Nephron (organoid): ENCODE data around the gene MPST.

Source experiments
- H3K27ac Mint-ChIP-seq, 3 experiments: 2 replicates each; pipeline ENCODE4 v1.8.0; 2020; ENCODE audit warnings: mixed read lengths in 3 of 3, mild to moderate bottlenecking in 2 of 3, moderate library complexity in 1 of 3
- H3K27me3 Mint-ChIP-seq: 2 replicates; pipeline ENCODE4 v1.8.0; 2021; ENCODE audit warnings: low read depth, mild to moderate bottlenecking, moderate library complexity, mixed read lengths
- H3K36me3 Mint-ChIP-seq: 2 replicates; pipeline ENCODE4 v1.8.0; 2020; ENCODE audit warnings: low read depth, mixed read lengths
- H3K4me1 Mint-ChIP-seq: 2 replicates; pipeline ENCODE4 v1.8.0; 2020; ENCODE audit warnings: mixed read lengths
- H3K4me3 Mint-ChIP-seq, 3 experiments: 2 replicates each; pipeline ENCODE4 v1.8.0; 2020; ENCODE audit warnings: mild to moderate bottlenecking in 3 of 3, mixed read lengths in 3 of 3, moderate library complexity in 2 of 3
- H3K9me3 Mint-ChIP-seq: 2 replicates; pipeline ENCODE4 v1.8.0; 2020; ENCODE audit warnings: mixed read lengths
- TF ChIP-seq, protein P1 (sequence below), 3 experiments: fragments of 200-600 bp; sonication (generic); IDR thresholded peaks; one replicate each; pipeline ENCODE4 v1.5.0; 2021; ENCODE audit warnings: antibody characterized with exemption in 3 of 3; ENCODE audit not compliant: unreplicated experiment in 3 of 3

The MPST gene

DNA sequence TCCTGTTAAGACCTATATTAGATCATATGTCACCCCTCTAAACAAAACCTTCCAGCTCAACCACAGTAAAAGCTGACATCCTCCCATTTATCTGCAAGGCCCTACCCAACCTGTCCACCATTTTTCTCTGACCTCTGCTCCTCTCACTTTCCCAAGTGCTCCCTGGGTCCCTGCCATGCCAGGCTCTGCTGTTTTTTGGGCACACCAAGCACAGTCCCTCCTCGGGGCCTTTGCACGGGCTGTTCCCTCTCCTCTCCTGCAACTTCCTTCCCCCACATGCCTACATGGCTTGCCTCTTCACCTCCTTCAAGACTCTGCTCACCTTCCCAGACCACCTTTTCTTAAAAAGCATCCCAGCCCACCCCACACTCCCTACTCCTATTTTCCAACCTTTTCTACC is 10.1 kb upstream of the MPST start:
- H3K27me3 Mint-ChIP-seq, result no peaks in the 10 kb centered on the region
- H3K27ac Mint-ChIP-seq, result no peak overlapping the region
- H3K4me1 Mint-ChIP-seq, result no peaks in the 10 kb centered on the region
- TF ChIP-seq, protein P1, sequence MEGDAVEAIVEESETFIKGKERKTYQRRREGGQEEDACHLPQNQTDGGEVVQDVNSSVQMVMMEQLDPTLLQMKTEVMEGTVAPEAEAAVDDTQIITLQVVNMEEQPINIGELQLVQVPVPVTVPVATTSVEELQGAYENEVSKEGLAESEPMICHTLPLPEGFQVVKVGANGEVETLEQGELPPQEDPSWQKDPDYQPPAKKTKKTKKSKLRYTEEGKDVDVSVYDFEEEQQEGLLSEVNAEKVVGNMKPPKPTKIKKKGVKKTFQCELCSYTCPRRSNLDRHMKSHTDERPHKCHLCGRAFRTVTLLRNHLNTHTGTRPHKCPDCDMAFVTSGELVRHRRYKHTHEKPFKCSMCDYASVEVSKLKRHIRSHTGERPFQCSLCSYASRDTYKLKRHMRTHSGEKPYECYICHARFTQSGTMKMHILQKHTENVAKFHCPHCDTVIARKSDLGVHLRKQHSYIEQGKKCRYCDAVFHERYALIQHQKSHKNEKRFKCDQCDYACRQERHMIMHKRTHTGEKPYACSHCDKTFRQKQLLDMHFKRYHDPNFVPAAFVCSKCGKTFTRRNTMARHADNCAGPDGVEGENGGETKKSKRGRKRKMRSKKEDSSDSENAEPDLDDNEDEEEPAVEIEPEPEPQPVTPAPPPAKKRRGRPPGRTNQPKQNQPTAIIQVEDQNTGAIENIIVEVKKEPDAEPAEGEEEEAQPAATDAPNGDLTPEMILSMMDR (IDR thresholded peaks at IDR 0.05; ENCODE audit: unreplicated experiment in 3 of 3), result no peak
- H3K36me3 Mint-ChIP-seq, result no peaks in the 10 kb centered on the region
- peaks cover 4% of the 10 kb centered on the region for H3K9me3 Mint-ChIP-seq
- H3K4me3 Mint-ChIP-seq, result no peak overlapping the region

DNA sequence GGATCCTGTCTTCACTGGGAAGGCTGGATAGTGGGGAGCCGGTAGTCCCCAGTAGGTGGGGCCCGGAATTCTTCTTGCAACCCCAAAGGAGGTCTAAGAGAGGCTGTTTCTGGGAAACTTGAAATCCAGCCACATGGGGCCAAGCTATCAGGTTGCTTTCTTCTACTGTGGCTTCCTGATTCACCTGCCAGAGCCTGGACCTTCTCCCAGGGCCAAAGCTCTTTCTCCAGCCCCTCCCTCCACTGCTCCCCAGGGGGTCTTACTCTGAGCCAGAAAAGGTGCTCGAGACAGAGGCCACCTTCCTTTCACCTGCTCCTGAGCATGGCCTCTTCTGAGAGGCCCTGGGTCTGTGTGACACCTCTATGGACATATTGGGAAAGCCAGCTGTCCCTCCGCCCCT is 9.4 kb upstream of the MPST start:
- no peaks in the 10 kb centered on the region for H3K36me3 Mint-ChIP-seq
- no peak overlapping the region for H3K27ac Mint-ChIP-seq
- TF ChIP-seq, protein P1 (IDR thresholded peaks at IDR 0.05; ENCODE audit: unreplicated experiment in 3 of 3), result no peak
- peaks cover 4% of the 10 kb centered on the region for H3K9me3 Mint-ChIP-seq
- H3K27me3 Mint-ChIP-seq, result no peaks in the 10 kb centered on the region
- peaks cover 3% of the 10 kb centered on the region for H3K4me1 Mint-ChIP-seq
- H3K4me3 Mint-ChIP-seq, result no peak overlapping the region

DNA sequence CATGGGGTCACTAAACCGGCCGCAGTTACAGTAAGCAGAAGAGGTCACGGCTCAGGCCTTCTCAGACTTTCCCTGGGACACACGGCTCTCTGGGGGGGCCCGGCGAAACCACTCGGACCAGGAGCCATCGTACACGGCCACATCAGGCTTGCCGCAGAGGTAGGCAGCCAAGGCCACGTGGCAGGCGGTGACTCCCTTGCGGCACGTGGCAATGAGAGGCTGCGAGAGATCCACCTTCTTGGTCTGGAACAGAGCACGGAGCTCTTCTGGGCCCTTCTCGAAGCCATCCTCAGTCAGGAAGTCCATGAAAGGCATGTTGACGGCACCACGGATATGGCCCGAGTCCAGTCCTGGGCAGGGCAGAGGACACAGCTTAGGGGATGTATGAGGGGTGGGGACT is 8.6 kb upstream of the MPST start:
- no peaks in the 10 kb centered on the region for H3K9me3 Mint-ChIP-seq
- TF ChIP-seq, protein P1 (IDR thresholded peaks at IDR 0.05; ENCODE audit: unreplicated experiment in 3 of 3), result no peak
- H3K27me3 Mint-ChIP-seq, result no peaks in the 10 kb centered on the region
- H3K36me3 Mint-ChIP-seq, result no peaks in the 10 kb centered on the region
- H3K4me3 Mint-ChIP-seq, result no peak overlapping the region
- no peak overlapping the region for H3K27ac Mint-ChIP-seq
- peaks cover 6% of the 10 kb centered on the region for H3K4me1 Mint-ChIP-seq

DNA sequence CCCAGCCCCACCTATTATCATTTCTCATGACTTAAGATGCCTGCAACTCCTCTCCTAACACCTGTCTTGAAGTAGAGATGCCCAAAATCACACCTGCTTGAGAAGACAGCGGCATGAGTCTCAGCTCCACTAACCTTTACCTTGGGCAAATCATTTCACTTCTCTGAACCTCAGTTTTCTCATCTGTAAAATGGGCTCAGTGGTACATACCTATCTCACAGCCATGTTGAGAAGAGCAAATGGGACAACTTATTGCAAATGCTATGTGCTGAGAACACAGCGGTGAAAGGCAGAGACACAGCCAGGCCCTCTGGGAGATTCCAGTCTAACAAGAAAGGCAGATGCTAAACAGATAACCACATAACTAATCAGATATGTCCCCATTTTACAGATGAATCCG is 8.1 kb upstream of the MPST start:
- Mint-ChIP-seq H3K27me3 (no peaks in the 10 kb centered on the region), H3K9me3 (no peaks in the 10 kb centered on the region), H3K4me1 (peaks cover 9% of the 10 kb centered on the region), H3K36me3 (no peaks in the 10 kb centered on the region), H3K27ac (no peak overlapping the region), H3K4me3 (no peak overlapping the region)
- TF ChIP-seq, protein P1 (IDR thresholded peaks at IDR 0.05; ENCODE audit: unreplicated experiment in 3 of 3), result no peak

DNA sequence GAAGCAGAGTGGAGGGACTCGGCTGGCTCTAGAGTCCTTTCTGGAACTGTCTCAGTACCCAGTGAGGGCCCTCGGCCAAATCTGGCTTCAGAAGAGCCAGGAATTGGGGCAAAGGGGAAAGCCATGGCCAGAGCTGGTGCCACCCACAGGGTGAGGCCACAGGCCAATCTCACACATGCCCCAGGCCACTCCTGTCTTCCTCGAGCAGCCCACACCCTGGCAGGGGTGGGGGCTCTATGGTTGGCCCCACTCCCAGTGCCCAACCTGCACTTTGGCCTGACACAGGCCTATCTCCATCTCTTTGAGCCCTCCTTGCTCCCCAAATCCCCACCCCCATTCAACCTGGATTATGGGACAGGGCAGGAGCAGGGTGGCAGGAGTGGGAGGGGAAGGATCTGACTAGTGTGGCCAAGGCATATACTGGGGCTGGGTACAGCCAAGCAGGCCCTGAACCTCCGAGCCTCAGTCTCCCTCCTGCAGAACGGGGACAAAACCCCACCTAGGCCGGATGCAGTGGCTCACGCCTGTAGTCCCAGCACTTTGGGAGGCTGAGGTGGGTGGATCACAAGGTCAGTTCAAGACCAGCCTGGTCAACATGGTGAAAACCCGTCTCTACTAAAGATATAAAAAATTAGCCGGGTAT is 7.2 kb upstream of the MPST start:
- no peaks in the 10 kb centered on the region for H3K36me3 Mint-ChIP-seq
- no peaks in the 10 kb centered on the region for H3K27me3 Mint-ChIP-seq
- H3K9me3 Mint-ChIP-seq, result no peaks in the 10 kb centered on the region
- TF ChIP-seq, protein P1 (IDR thresholded peaks at IDR 0.05; ENCODE audit: unreplicated experiment in 3 of 3), result no peak
- H3K4me3 Mint-ChIP-seq, result no peak overlapping the region
- no peak overlapping the region for H3K27ac Mint-ChIP-seq
- peaks cover 16% of the 10 kb centered on the region for H3K4me1 Mint-ChIP-seq

DNA sequence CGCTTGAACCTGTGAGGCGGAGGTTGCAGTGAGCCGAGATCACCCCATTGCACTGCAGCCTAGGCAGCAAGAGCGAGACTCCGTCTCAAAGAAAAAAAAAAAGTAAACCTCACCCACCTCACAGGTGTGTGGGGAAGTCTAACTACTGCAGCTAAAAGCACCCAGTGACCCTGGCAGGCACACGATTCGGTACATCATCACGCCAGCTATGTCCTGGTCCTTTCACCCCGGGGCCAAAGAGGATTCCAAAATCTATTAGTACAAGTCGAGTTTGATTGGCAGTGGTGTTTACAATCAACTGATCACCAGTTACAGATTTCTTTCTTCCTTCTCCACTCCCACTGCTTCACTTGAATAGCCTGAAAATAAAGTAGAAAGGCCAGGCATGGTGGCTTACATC is 6.6 kb upstream of the MPST start:
- no peaks in the 10 kb centered on the region for H3K36me3 Mint-ChIP-seq
- no peaks in the 10 kb centered on the region for H3K27me3 Mint-ChIP-seq
- H3K27ac Mint-ChIP-seq, result no peak overlapping the region
- H3K4me3 Mint-ChIP-seq, result no peak overlapping the region
- no peaks in the 10 kb centered on the region for H3K9me3 Mint-ChIP-seq
- H3K4me1 Mint-ChIP-seq, result peaks cover 16% of the 10 kb centered on the region
- TF ChIP-seq, protein P1 (IDR thresholded peaks at IDR 0.05; ENCODE audit: unreplicated experiment in 3 of 3), result no peak
